GM10266 (cell line): Measurements from ENCODE around the gene MAD1L1.

Experiments used
- DNase-seq: peaks from one replicate; pipeline ENCODE4 v3.0.0; 2012; ENCODE audit errors: extremely low spot score
- CTCF ChIP-seq: IDR thresholded peaks from 2 replicates; pipeline ENCODE4 v1.5.1; 2012; ENCODE audit warnings: mild to moderate bottlenecking, low read depth; ENCODE audit not compliant: control insufficient read depth, insufficient read depth; ENCODE audit errors: missing control alignments

The MAD1L1 gene

GRCh38 chr7:2043316-2044039 is 189.3 kb downstream of the MAD1L1 start:
- no peak for DNase-seq
- TF ChIP-seq CTCF, result no peak

- no peak for DNase-seq
- TF ChIP-seq CTCF, result no peak
Measured at GRCh38 chr7:2042650-2043049, 190.1 kb downstream of the MAD1L1 start.

- TF ChIP-seq CTCF, result no peak
- DNase-seq, result no peak
Measured at GRCh38 chr7:2041496-2042367, 191.0 kb downstream of the MAD1L1 start.

GRCh38 chr7:2040893-2041270 is 191.9 kb downstream of the MAD1L1 start:
- DNase-seq, result no peak
- TF ChIP-seq CTCF, result no peak

- TF ChIP-seq CTCF, result no peak
- DNase-seq, result no peak
Measured at GRCh38 chr7:2040201-2040892, 192.4 kb downstream of the MAD1L1 start.

- no peak for DNase-seq
- TF ChIP-seq CTCF, result no peak
Measured at GRCh38 chr7:2038931-2039728, 193.6 kb downstream of the MAD1L1 start.
